DOHH2 (cell line): Measurements from ENCODE around the gene SLC10A4.
"Not testable (repeated sequence)": the region's sequence is repeated elsewhere in the genome, so short reads cannot be mapped to it uniquely, and the experiment has no call there.

Experiments
- H3F3A ChIP-seq: fragments of 200-600 bp; sonication (generic), shearing (Covaris generic); 2 replicates; pipeline ENCODE4 v1.6.0; 2016; ENCODE audit warnings: antibody characterized with exemption, mild to moderate bottlenecking; ENCODE audit not compliant: control insufficient read depth, insufficient read depth
- H3K27ac ChIP-seq: fragments of 200-600 bp; sonication (generic); 2 replicates; pipeline ENCODE4 v1.5.1; 2014; ENCODE audit warnings: low read depth, mild to moderate bottlenecking, low read length, moderate library complexity
- H3K27me3 ChIP-seq: fragments of 200-600 bp; sonication (generic); 2 replicates; pipeline ENCODE4 v1.6.1; 2014; ENCODE audit warnings: mild to moderate bottlenecking, low read length, mixed read lengths; ENCODE audit not compliant: control insufficient read depth
- H3K36me3 ChIP-seq: fragments of 200-600 bp; sonication (generic); 2 replicates; pipeline ENCODE4 v1.6.1; 2014; ENCODE audit warnings: mild to moderate bottlenecking, low read length, moderate library complexity, mixed read lengths; ENCODE audit not compliant: control insufficient read depth
- H3K4me1 ChIP-seq: fragments of 200-600 bp; sonication (generic); 2 replicates; pipeline ENCODE4 v1.6.1; 2014; ENCODE audit warnings: mild to moderate bottlenecking, low read length, mixed read lengths; ENCODE audit not compliant: control insufficient read depth
- H3K4me2 ChIP-seq: fragments of 200-600 bp; sonication (generic); 2 replicates; pipeline ENCODE4 v1.6.0; 2014; ENCODE audit warnings: mild to moderate bottlenecking, low read length, moderate library complexity
- H3K4me3 ChIP-seq: fragments of 200-600 bp; sonication (generic); 2 replicates; pipeline ENCODE4 v1.5.1; 2014; ENCODE audit warnings: mild to moderate bottlenecking, low read length, mixed read lengths
- H3K79me2 ChIP-seq: fragments of 200-600 bp; sonication (generic); 2 replicates; pipeline ENCODE4 v1.6.1; 2014; ENCODE audit warnings: mild to moderate bottlenecking, low read length, mixed read lengths; ENCODE audit not compliant: control insufficient read depth
- H3K9me2 ChIP-seq: fragments of 200-600 bp; sonication (generic); replicated peaks from 2 replicates; pipeline ENCODE4 v1.6.1; 2014; ENCODE audit warnings: mild to moderate bottlenecking, low read length, mixed read lengths; ENCODE audit not compliant: control insufficient read depth
- H3K9me3 ChIP-seq: fragments of 200-600 bp; sonication (generic); 2 replicates; pipeline ENCODE4 v1.6.1; 2014; ENCODE audit warnings: antibody characterized with exemption, low read length, mixed read lengths; ENCODE audit not compliant: control insufficient read depth, insufficient read depth
- H4K20me1 ChIP-seq: fragments of 200-600 bp; sonication (generic); 2 replicates; pipeline ENCODE4 v1.6.0; 2014; ENCODE audit warnings: low read depth, mild to moderate bottlenecking, antibody characterized with exemption, low read length, moderate library complexity; ENCODE audit not compliant: control insufficient read depth, insufficient read depth
- EZH2phosphoT487 ChIP-seq: fragments of 200-600 bp; sonication (generic); IDR thresholded peaks from 2 replicates; pipeline ENCODE4 v1.6.1; 2017; ENCODE audit warnings: borderline replicate concordance, mild to moderate bottlenecking, antibody characterized with exemption, low read length, moderate library complexity, mixed read lengths
- TF ChIP-seq, protein P1 (sequence below): fragments of 200-600 bp; sonication (generic); IDR thresholded peaks from one replicate; pipeline ENCODE4 v1.5.1; 2014; ENCODE audit warnings: antibody characterized with exemption, mild to moderate bottlenecking, low read depth, low read length; ENCODE audit not compliant: poor library complexity, severe bottlenecking

Gene SLC10A4

DNA sequence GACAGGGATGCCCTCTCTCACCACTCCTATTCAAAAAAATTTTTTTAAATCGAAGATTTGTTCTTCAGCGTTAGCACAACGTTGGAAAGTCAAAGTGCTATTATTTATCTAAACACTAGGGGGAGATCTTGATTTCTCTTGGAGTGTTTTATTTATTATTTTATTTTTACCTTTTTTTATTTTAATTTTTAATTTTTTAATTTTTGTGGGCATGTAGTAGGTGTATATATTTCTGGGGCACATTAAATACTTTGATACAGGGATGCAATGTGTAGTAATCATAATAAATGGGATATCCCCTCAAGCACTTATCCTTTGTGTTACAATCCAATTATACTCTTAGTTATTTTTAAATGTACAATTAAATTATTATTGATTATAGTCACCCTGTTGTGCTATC lies 37.4 kb upstream of the SLC10A4 start:
- no peak for TF ChIP-seq EZH2phosphoT487
- TF ChIP-seq, protein P1, sequence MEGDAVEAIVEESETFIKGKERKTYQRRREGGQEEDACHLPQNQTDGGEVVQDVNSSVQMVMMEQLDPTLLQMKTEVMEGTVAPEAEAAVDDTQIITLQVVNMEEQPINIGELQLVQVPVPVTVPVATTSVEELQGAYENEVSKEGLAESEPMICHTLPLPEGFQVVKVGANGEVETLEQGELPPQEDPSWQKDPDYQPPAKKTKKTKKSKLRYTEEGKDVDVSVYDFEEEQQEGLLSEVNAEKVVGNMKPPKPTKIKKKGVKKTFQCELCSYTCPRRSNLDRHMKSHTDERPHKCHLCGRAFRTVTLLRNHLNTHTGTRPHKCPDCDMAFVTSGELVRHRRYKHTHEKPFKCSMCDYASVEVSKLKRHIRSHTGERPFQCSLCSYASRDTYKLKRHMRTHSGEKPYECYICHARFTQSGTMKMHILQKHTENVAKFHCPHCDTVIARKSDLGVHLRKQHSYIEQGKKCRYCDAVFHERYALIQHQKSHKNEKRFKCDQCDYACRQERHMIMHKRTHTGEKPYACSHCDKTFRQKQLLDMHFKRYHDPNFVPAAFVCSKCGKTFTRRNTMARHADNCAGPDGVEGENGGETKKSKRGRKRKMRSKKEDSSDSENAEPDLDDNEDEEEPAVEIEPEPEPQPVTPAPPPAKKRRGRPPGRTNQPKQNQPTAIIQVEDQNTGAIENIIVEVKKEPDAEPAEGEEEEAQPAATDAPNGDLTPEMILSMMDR, result no peak
- Histone ChIP-seq H3K79me2 (no peaks in the 10 kb centered on the region), H3K9me3 (no peaks in the 10 kb centered on the region)

GRCh38 chr4:48446642-48447041 lies 36.5 kb upstream of the SLC10A4 start:
- H3K4me3 ChIP-seq, result no peak overlapping the region
- no peaks in the 10 kb centered on the region for H3K9me2 ChIP-seq
- no peak for TF ChIP-seq EZH2phosphoT487
- TF ChIP-seq, protein P1, result no peak
- H4K20me1 ChIP-seq, result no peaks in the 10 kb centered on the region
- H3F3A ChIP-seq, result no peaks in the 10 kb centered on the region
- H3K27ac ChIP-seq, result no peak overlapping the region
- no peaks in the 10 kb centered on the region for H3K9me3 ChIP-seq
- H3K4me2 ChIP-seq, result no peak overlapping the region
- no peaks in the 10 kb centered on the region for H3K27me3 ChIP-seq
- H3K79me2 ChIP-seq, result no peaks in the 10 kb centered on the region
- H3K4me1 ChIP-seq, result no peaks in the 10 kb centered on the region
- H3K36me3 ChIP-seq, result no peaks in the 10 kb centered on the region

More for the DNA sequence above, 37.4 kb upstream of the SLC10A4 start:
- no peak overlapping the region for H3K4me2 ChIP-seq
- H4K20me1 ChIP-seq, result no peaks in the 10 kb centered on the region
- no peaks in the 10 kb centered on the region for H3K9me2 ChIP-seq
- no peak overlapping the region for H3K4me3 ChIP-seq
- H3K27ac ChIP-seq, result no peak overlapping the region
- no peaks in the 10 kb centered on the region for H3K36me3 ChIP-seq
- no peaks in the 10 kb centered on the region for H3K27me3 ChIP-seq
- H3K4me1 ChIP-seq, result no peaks in the 10 kb centered on the region
- no peaks in the 10 kb centered on the region for H3F3A ChIP-seq

DNA sequence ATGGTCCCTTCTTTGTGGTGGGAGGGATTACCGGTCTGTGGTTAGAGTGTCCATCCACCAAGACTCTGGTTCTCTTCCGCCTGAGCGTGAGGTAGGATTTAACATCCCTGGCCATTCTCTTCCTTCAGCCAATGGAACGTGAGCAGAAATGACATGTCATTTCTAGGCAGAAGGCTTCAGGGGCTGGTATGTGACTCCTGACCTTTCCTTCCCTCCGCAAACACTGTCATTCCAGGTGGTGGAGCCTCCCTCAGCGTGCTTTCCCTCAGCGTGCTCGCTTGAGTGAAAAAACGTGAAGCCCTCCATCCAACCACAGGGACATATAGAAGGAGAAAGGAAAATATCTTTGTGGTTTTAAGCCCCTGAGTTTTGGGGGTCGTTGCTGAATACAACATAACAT lies 34.0 kb upstream of the SLC10A4 start:
- no peak for TF ChIP-seq EZH2phosphoT487
- TF ChIP-seq, protein P1, result no peak
- H3K79me2 ChIP-seq, result no peaks in the 10 kb centered on the region
- no peaks in the 10 kb centered on the region for H3K36me3 ChIP-seq
- no peaks in the 10 kb centered on the region for H3F3A ChIP-seq
- no peak overlapping the region for H3K27ac ChIP-seq
- H3K9me3 ChIP-seq, result no peaks in the 10 kb centered on the region
- H3K4me2 ChIP-seq, result no peak overlapping the region
- H3K4me1 ChIP-seq, result no peaks in the 10 kb centered on the region
- no peaks in the 10 kb centered on the region for H3K27me3 ChIP-seq
- H3K9me2 ChIP-seq, result no peaks in the 10 kb centered on the region
- H4K20me1 ChIP-seq, result no peaks in the 10 kb centered on the region
- no peak overlapping the region for H3K4me3 ChIP-seq

DNA sequence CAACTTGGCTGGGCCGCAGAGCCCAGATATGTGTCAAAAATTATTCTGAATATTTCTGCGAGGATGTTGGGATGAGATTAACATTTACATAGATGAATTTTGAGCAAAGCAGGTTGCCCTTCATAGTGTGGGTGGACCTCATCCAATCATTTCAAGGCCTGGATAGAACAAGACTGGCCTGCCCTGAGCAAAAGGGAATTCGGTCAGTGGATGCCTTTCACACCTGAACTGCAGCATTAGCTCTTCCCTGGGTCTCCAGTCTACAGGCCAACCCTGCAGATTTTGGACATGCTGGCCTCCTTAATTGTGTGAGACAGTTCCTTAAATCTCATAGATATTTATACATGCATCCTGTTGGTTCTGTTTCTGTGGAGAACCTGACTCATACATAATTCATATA lies 32.4 kb upstream of the SLC10A4 start:
- Histone ChIP-seq H3K79me2 (no peaks in the 10 kb centered on the region), H3K27me3 (no peaks in the 10 kb centered on the region), H4K20me1 (no peaks in the 10 kb centered on the region), H3K27ac (no peak overlapping the region), H3K9me2 (no peaks in the 10 kb centered on the region), H3K9me3 (no peaks in the 10 kb centered on the region), H3K4me3 (no peak overlapping the region), H3K36me3 (no peaks in the 10 kb centered on the region), H3K4me2 (no peak overlapping the region), H3K4me1 (no peaks in the 10 kb centered on the region), H3F3A (no peaks in the 10 kb centered on the region)
- no peak for TF ChIP-seq EZH2phosphoT487
- TF ChIP-seq, protein P1, result no peak

DNA sequence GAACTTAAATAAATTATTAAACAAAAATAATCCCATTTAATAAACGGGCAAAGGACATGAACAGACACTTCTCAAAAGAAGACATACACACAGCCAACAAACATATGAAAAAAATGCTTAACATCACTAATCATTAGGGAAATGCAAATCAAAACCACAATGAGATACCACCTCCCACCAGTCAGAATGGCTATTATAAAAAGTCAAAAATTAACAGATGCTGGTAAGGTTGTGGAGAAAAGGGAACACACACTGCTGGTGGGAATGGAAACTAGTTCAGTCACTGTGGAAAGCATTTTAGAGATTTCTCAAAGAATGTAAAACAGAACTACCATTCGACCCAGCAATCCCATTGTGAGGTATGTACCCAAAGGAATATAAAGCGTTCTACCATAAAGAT lies 31.5 kb upstream of the SLC10A4 start:
- not testable (repeated sequence) for H3K4me3 ChIP-seq, H3K79me2 ChIP-seq, H3F3A ChIP-seq, H4K20me1 ChIP-seq, H3K27me3 ChIP-seq, H3K9me2 ChIP-seq, H3K4me2 ChIP-seq, H3K9me3 ChIP-seq, H3K4me1 ChIP-seq, H3K36me3 ChIP-seq, H3K27ac ChIP-seq
